A549 (cell line): Measurements from ENCODE around the gene HMMR. TPM values are rescaled to one million over a fixed set of nuclear protein-coding genes. Genes with fewer than 3 reads are reported as not detected.

Source experiments
- ATAC-seq, 2 experiments: fragments of 200-7000 bp in 1 of 2; fragments of >200 bp in 1 of 2; cut with Nextera tagmentation in 1 of 2; cut with Tn5 transposase in 1 of 2; 3 replicates each; pipeline versions ENCODE4 v1.8.0 to v1.9.1; 2018 to 2020; ENCODE audit warnings: mild to moderate bottlenecking in 1 of 2, moderate library complexity in 1 of 2
- CTCF ChIA-PET: fragments of 300-600 bp; sonication (Branson Sonifier 250); formaldehyde crosslinking; extraction: SDS; loops from one replicate; lab custom pipeline; 2021; ENCODE audit warnings: antibody characterized with exemption, inconsistent platforms; lab: Yijun Ruan, JAX
- POLR2A ChIA-PET: fragments of 350-600 bp; formaldehyde crosslinking; extraction: SDS; loops from one replicate; lab custom pipeline; 2021; ENCODE audit warnings: antibody characterized with exemption, inconsistent platforms; lab: Yijun Ruan, JAX
- DNase-seq, 2 experiments: peaks; one replicate each; pipeline versions ENCODE4 v3.0.0 to v3.0.0-alpha.2; 2011 to 2016; ENCODE audit warnings: low read depth in 1 of 2, low spot score in 1 of 2
- FAIRE-seq: peaks from 2 replicates; lab custom pipeline; 2011; peaks lifted over from hg19 to GRCh38; lab: Jason Lieb, UNC
- H3K27ac ChIP-seq, 2 experiments: fragments of >200 bp; sonication (Bioruptor Twin); formaldehyde crosslinking; 3 replicates each; pipeline ENCODE4 v1.5.1; 2016 to 2017
- H3K4me1 ChIP-seq: fragments of >200 bp; sonication (Bioruptor Twin); formaldehyde crosslinking; 3 replicates; pipeline ENCODE4 v1.6.1; 2016
- H3K4me2 ChIP-seq: fragments of >200 bp; sonication (Bioruptor Twin); formaldehyde crosslinking; 3 replicates; pipeline ENCODE4 v1.6.1; 2016
- H3K4me3 ChIP-seq: fragments of >200 bp; sonication (Bioruptor Twin); formaldehyde crosslinking; 3 replicates; pipeline ENCODE4 v1.5.1; 2016
- H3K9me3 ChIP-seq: fragments of >200 bp; sonication (Bioruptor Twin); formaldehyde crosslinking; 3 replicates; pipeline ENCODE4 v1.6.1; 2016
- BHLHE40 ChIP-seq: IDR thresholded peaks from 2 replicates; pipeline ENCODE4 v1.6.1; 2012; ENCODE audit warnings: low read depth, low read length, inconsistent platforms
- CHD4 ChIP-seq: fragments of 200-600 bp; sonication (generic); IDR thresholded peaks from 2 replicates; pipeline ENCODE4 v1.6.1; 2016; ENCODE audit warnings: antibody characterized with exemption, mild to moderate bottlenecking, borderline replicate concordance
- FOSB ChIP-seq: fragments of 250-450 bp; sonication (Bioruptor Pico); IDR thresholded peaks from 2 replicates; pipeline ENCODE4 v1.5.0; 2020; ENCODE audit warnings: mild to moderate bottlenecking, moderate library complexity
- FOXS1 ChIP-seq: fragments of 250-450 bp; sonication (Bioruptor Pico); IDR thresholded peaks from 2 replicates; pipeline ENCODE4 v1.5.0; 2020; ENCODE audit warnings: mild to moderate bottlenecking, moderate library complexity
- HEYL ChIP-seq: fragments of 250-450 bp; sonication (Bioruptor Pico); IDR thresholded peaks from 2 replicates; pipeline ENCODE4 v1.8.0; 2021; ENCODE audit warnings: mild to moderate bottlenecking, moderate library complexity
- HOXB5 ChIP-seq: fragments of 250-450 bp; sonication (Bioruptor Pico); IDR thresholded peaks from 2 replicates; pipeline ENCODE4 v1.5.0; 2020; ENCODE audit warnings: mild to moderate bottlenecking, moderate library complexity
- JUN ChIP-seq, 2 experiments: fragments of >200 bp; sonication (Bioruptor Twin); formaldehyde crosslinking; IDR thresholded peaks; 2 replicates in 1 of 2; 3 replicates in 1 of 2; pipeline ENCODE4 v1.6.1; 2016 to 2017
- PBX3 ChIP-seq: IDR thresholded peaks from 2 replicates; pipeline ENCODE4 v1.6.1; 2012
- RARB ChIP-seq: fragments of 250-450 bp; sonication (Bioruptor Pico); IDR thresholded peaks from 2 replicates; pipeline ENCODE4 v1.8.0; 2021; ENCODE audit warnings: mild to moderate bottlenecking, moderate library complexity
- RFX5 ChIP-seq: fragments of 450-650 bp; IDR thresholded peaks from 2 replicates; pipeline ENCODE4 v1.7.1; 2014; ENCODE audit warnings: antibody characterized with exemption, mild to moderate bottlenecking, moderate library complexity
- TFCP2L1 ChIP-seq: fragments of 250-450 bp; sonication (Bioruptor Pico); IDR thresholded peaks from 2 replicates; pipeline ENCODE4 v1.5.0; 2021; ENCODE audit warnings: mild to moderate bottlenecking
- WGBS: methylation state at CpG from one replicate; pipeline ENCODE4 v1.1.6; 2017; ENCODE audit errors: missing lambda C conversion rate; 5-methylcytosine and 5-hydroxymethylcytosine counted together
- polyA plus RNA-seq, 4 experiments: library from polyadenylated mRNA; depleted of rRNA in 3 of 4; stranded (reverse); fragments of >200 nt; fragmentation: RNase III in 1 of 4; extraction: RNeasy Plus Mini Kit Qiagen cat#74134 plus additional on column Dnase treatment in 1 of 4; gene quantifications; 2 replicates in 3 of 4; 3 replicates in 1 of 4; pipeline ENCODE4 v1.2.3, GENCODE V29; 2011 to 2017
- TF ChIP-seq, protein P1 (sequence below): fragments of >200 bp; sonication (Bioruptor Twin); formaldehyde crosslinking; IDR thresholded peaks from 3 replicates; pipeline ENCODE4 v1.6.1; 2016

Gene HMMR
- polyA plus RNA-seq, 2 of the 4 experiments (the other 2 are of a cell fraction) = 34.0 to 66.0 TPM

DNA sequence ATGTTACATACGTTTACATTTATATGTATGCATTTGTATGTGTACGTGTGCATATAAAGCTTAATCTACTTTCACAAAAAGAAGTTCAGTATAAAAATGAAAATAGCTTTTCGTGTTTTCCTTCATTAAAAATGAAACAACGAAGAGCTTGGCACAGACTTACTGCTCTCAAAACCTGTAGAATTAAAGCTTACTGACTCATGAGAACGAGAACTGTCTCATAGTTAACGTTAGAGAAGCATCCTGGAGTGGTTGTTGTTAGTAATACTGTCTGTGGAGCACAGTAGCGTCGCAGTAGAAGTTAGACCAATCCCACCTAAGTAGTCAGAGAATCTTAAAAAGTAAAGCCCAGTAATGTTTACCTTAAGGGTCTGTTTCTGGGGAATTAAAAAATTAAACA lies 46.3 kb downstream of the HMMR start:
- no peak for ATAC-seq
- TF ChIP-seq HEYL = no peak
- TF ChIP-seq RFX5 = no peak
- no peak for TF ChIP-seq JUN (IDR thresholded peaks at IDR 0.05)
- TF ChIP-seq RARB (CRISPR knock-in tag) = no peak
- TF ChIP-seq, all 56 proteins: peak for 0
- FAIRE-seq (no peak), DNase-seq (no peak)
- H3K27ac ChIP-seq = peak overlapping the region in 1 of 2 experiments; percentile 93; a peak in 2 of 6 replicates
- peaks cover 38% of the 10 kb centered on the region for H3K4me1 ChIP-seq
- peak overlapping the region; percentile 96 for H3K4me2 ChIP-seq
- ChIA-PET CTCF (interaction anchor here (1.7 kb wide), 1 partner anchor 28 kb away, joined by 3 read pairs; no protein-coding TSS in a partner anchor), POLR2A (interaction anchor here (0.6 to 3.1 kb wide), 2 partner anchors 15 to 46 kb away, joined by 5 to 10 read pairs; partner anchors contain the start of genes HMMR and NUDCD2)
- 23% methylated on average over 8 of the region's 8 CpGs for WGBS
- no peaks in the 10 kb centered on the region for H3K9me3 ChIP-seq
- H3K4me3 ChIP-seq = peak overlapping the region; percentile 77

DNA sequence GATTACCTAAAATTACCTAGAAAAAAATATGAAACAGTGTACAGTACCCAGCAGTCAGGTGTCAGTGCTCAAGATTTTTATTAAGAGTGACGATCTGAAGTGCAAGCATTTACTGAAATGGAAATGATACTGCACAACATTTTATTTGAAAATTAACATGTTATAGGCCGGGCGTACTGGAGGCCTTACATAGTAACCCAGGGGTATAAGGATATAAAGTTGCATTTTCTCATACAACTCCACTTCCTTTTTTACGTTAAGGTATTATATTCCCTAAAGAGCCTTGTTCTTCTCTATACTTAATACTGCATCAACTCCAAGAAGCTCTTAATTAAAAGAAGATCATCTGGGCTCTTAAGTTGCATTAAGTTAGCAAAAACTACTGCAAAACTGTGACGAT lies 48.3 kb downstream of the HMMR start:
- POLR2A ChIA-PET = interaction anchor here (3.1 kb wide), 1 partner anchor 48 kb away, joined by 10 read pairs; the partner anchor contains the start of genes HMMR and NUDCD2
- peak overlapping the region; percentile 3 to 6; a peak in 2 of 6 replicates for H3K27ac ChIP-seq
- CTCF ChIA-PET = interaction anchor here (0.7 kb wide), 1 partner anchor 9 kb away, joined by 3 read pairs; no protein-coding TSS in a partner anchor
- TF ChIP-seq RARB (CRISPR knock-in tag) (no peak), JUN (IDR thresholded peaks at IDR 0.05) (no peak), CHD4 (no peak), PBX3 (no peak), RFX5 (no peak), TFCP2L1 (CRISPR knock-in tag) (no peak)
- TF ChIP-seq, protein P1, sequence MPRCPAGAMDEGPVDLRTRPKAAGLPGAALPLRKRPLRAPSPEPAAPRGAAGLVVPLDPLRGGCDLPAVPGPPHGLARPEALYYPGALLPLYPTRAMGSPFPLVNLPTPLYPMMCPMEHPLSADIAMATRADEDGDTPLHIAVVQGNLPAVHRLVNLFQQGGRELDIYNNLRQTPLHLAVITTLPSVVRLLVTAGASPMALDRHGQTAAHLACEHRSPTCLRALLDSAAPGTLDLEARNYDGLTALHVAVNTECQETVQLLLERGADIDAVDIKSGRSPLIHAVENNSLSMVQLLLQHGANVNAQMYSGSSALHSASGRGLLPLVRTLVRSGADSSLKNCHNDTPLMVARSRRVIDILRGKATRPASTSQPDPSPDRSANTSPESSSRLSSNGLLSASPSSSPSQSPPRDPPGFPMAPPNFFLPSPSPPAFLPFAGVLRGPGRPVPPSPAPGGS = no peak
- DNase-seq (no peak), ATAC-seq (no peak), FAIRE-seq (no peak)
- 64% methylated on average over 5 of the region's 5 CpGs for WGBS
- H3K4me1 ChIP-seq = peaks cover 34% of the 10 kb centered on the region
- H3K4me2 ChIP-seq = peak overlapping the region; percentile 96
- no peaks in the 10 kb centered on the region for H3K9me3 ChIP-seq
- H3K4me3 ChIP-seq = no peak overlapping the region; the same call in 2 of the 3 replicates

DNA sequence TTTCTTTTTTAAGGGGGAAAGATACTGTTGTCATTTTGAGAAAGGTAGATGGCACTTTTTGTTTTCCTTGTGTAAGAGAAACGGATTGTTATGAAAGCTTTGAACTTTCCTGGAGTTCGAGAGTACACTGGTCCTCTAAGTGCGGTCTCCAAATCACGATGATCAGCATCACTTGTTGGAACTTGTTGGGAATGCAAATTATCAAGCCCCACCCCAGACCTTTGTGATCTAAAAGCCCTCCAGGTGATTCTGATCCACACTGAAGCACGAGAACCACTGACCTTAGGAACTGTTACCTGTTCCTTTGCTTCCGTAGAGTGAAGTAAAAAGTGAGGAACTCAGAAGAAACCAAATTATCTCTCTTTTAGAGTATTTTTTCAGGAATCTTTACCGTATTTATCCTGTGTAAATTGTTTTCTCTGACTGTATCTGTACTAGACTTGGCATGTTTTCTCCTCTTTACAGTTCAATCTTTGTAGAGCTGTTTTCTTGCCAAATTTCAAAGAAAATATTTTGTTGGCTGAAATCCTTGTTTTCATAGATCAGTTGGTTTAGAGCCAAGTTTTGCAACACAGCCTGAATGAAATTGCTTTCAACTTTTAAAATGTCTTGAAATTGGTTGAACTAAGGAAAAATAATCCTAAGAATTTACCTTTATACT lies 49.0 kb downstream of the HMMR start:
- H3K27ac ChIP-seq = peak overlapping the region; percentile 6 to 62; a peak in 4 of 6 replicates
- no peak for FAIRE-seq
- WGBS = 28% methylated on average over 7 of the region's 7 CpGs

GRCh38 chr5:163512526-163512925 lies 52.1 kb downstream of the HMMR start:
- Histone ChIP-seq H3K4me3 (no peak overlapping the region), H3K27ac (no peak overlapping the region), H3K9me3 (no peaks in the 10 kb centered on the region), H3K4me1 (peaks cover 26% of the 10 kb centered on the region), H3K4me2 (no peak overlapping the region)
- no peak for DNase-seq
- 97% methylated on average over 5 of the region's 5 CpGs for WGBS
- no peak for FAIRE-seq
- POLR2A ChIA-PET = no interaction called here
- CTCF ChIA-PET = no interaction called here
- TF ChIP-seq FOSB (CRISPR knock-in tag) (no peak), BHLHE40 (no peak)
- TF ChIP-seq, all 56 proteins: peak for 0
- no peak for ATAC-seq

More for the DNA sequence above, 49.0 kb downstream of the HMMR start:
- TF ChIP-seq HOXB5 (CRISPR knock-in tag) (no peak), FOXS1 (CRISPR knock-in tag) (no peak), PBX3 (no peak), HEYL (no peak)
- H3K4me1 ChIP-seq = peaks cover 34% of the 10 kb centered on the region
- H3K4me3 ChIP-seq = peak overlapping the region; percentile 21; the same call in 2 of the 3 replicates
- H3K4me2 ChIP-seq = peak overlapping the region; percentile 96
- CTCF ChIA-PET = interaction anchor here (1.5 kb wide), 1 partner anchor 36 kb away, joined by 3 read pairs; no protein-coding TSS in a partner anchor
- DNase-seq (peak in 1 of 2 experiments; percentile 55), ATAC-seq (no peak)
- H3K9me3 ChIP-seq = no peaks in the 10 kb centered on the region
- POLR2A ChIA-PET = interaction anchor here (0.6 to 3.1 kb wide), 2 partner anchors 14 to 49 kb away, joined by 3 to 10 read pairs; partner anchors contain the start of genes HMMR and NUDCD2
